Caco-2 (cell line): ENCODE measurements around the gene NPFF. TPM values are rescaled to one million over a fixed set of nuclear protein-coding genes. Genes with fewer than 3 reads are reported as not detected.

Experiments used
- BruUV-seq: library from RNA; stranded (reverse); fragments of 400-500 nt; replicated peaks from 2 replicates; lab custom pipeline; 2021; lab: Mats Ljungman, UMichigan
- CTCF ChIA-PET: fragments of 300-600 bp; sonication (Branson Sonifier 250); formaldehyde crosslinking; loops from one replicate; lab custom pipeline; 2022; ENCODE audit warnings: antibody characterized with exemption; lab: Charles Lee
- POLR2A ChIA-PET: fragments of 300-600 bp; sonication (Branson Sonifier 250); formaldehyde crosslinking; loops from one replicate; lab custom pipeline; 2022; ENCODE audit warnings: antibody characterized with exemption; lab: Charles Lee
- DNase-seq, 2 experiments: peaks; one replicate each; pipeline versions ENCODE4 v3.0.0 to v3.0.0-alpha.2; 2020 to 2022
- H3K27me3 ChIP-seq: replicated peaks from 2 replicates; pipeline ENCODE4 v1.6.0; 2011; ENCODE audit warnings: low read length; ENCODE audit not compliant: control insufficient read depth, insufficient read depth
- H3K36me3 ChIP-seq: 2 replicates; pipeline ENCODE4 v1.5.1; 2011; ENCODE audit warnings: low read length; ENCODE audit not compliant: control insufficient read depth, insufficient read depth
- H3K4me1 ChIP-seq: fragments of 250-450 bp; sonication (Bioruptor Pico); 2 replicates; pipeline ENCODE4 v1.5.1; 2020; ENCODE audit warnings: mild to moderate bottlenecking
- H3K4me3 ChIP-seq: 2 replicates; pipeline ENCODE4 v1.5.1; 2011; ENCODE audit warnings: low read depth, mild to moderate bottlenecking, control low read depth, low read length
- H3K9me3 ChIP-seq: fragments of 250-450 bp; sonication (Bioruptor Pico); 2 replicates; pipeline ENCODE4 v1.5.1; 2020; ENCODE audit warnings: mild to moderate bottlenecking, moderate library complexity
- H3K27ac Mint-ChIP-seq: one replicate; pipeline ENCODE4 v1.8.0; 2022; ENCODE audit warnings: mixed read lengths; ENCODE audit not compliant: unreplicated experiment
- H3K27me3 Mint-ChIP-seq: one replicate; pipeline ENCODE4 v1.8.0; 2022; ENCODE audit warnings: mixed read lengths; ENCODE audit not compliant: insufficient read depth, unreplicated experiment
- H3K36me3 Mint-ChIP-seq: one replicate; pipeline ENCODE4 v1.8.0; 2022; ENCODE audit warnings: mild to moderate bottlenecking, mixed read lengths; ENCODE audit not compliant: insufficient read depth, unreplicated experiment
- H3K4me1 Mint-ChIP-seq: one replicate; pipeline ENCODE4 v1.8.0; 2022; ENCODE audit warnings: low read depth, mixed read lengths; ENCODE audit not compliant: unreplicated experiment
- H3K4me3 Mint-ChIP-seq: one replicate; pipeline ENCODE4 v1.8.0; 2022; ENCODE audit warnings: mild to moderate bottlenecking, moderate library complexity, mixed read lengths; ENCODE audit not compliant: unreplicated experiment
- H3K9me3 Mint-ChIP-seq: one replicate; pipeline ENCODE4 v1.8.0; 2022; ENCODE audit warnings: mixed read lengths; ENCODE audit not compliant: unreplicated experiment
- intact Hi-C: fragments of 100-400 bp; cut with micrococcal nuclease; formaldehyde crosslinking; loops from one replicate; pipeline ENCODE4 v1.10.0; 2022; ENCODE audit not compliant: unreplicated experiment
- total RNA-seq: library from RNA; stranded (reverse); gene quantifications from 2 replicates; pipeline ENCODE4 v1.2.3, GENCODE V29; 2022
- TF ChIP-seq, protein P1 (sequence below), 2 experiments: fragments of 200-600 bp in 1 of 2; IDR thresholded peaks; 1 replicate in 1 of 2; 2 replicates in 1 of 2; pipeline versions ENCODE4 v1.5.1 to v1.8.0; 2011 to 2022; ENCODE audit warnings: antibody characterized with exemption in 1 of 2, control low read depth in 1 of 2, inconsistent platforms in 1 of 2, low read depth in 1 of 2, low read length in 1 of 2, mild to moderate bottlenecking in 1 of 2, moderate library complexity in 1 of 2; ENCODE audit not compliant: insufficient read depth in 1 of 2, severe bottlenecking in 1 of 2, unreplicated experiment in 1 of 2

NPFF gene
- total RNA-seq, 1 experiment from 2014 or later = 2.4 TPM

DNA sequence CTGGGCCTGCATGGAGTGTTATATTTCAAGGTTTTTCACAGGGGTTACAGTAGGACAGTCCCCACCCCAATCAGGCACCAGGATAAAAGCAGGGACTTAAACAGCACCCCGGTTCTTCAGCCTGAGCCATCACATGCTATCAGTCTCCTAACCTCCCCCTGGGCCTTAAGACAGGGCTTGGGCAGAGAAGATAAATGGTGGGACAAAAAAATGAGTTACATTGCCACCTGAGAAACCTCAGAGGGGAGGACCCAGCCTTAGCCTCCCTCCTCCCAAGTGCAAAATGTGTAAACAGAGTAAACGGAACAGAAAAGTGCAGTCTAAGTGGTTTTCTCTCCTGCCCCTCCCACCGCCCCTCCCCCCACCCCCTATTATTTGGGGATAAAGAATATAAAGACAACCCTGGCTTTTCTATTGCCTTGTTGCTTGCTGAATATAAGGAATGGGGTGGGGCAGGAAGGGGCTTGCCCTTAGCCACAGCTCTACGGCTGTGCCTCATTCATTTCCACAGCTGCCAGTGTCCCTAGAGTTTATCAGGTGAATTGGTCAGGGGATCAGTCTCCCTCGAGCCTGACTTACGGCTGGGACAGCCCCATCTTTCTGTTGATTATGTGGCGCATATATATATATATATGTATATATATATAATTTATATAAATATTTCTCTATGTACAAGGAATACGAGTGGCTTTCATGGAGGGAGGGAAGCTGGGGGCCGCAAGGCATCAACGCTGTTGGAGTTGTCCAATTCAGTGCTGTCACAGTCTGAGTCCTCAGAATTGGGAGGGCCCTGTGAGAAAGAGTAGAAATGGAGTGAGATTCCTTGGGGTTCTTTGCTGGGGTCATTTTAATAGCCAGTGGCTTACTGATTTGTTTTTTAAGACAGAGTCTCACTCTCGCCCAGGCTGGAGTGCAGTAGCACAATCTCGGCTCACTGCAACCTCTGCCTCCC is 26.5 kb downstream of the NPFF start:
- peak in 1 of 2 experiments; percentile 9 for DNase-seq
- Mint-ChIP-seq H3K9me3 (no peaks in the 10 kb centered on the region), H3K36me3 (peaks cover 98% of the 10 kb centered on the region), H3K4me1 (no peaks in the 10 kb centered on the region), H3K4me3 (no peak overlapping the region), H3K27me3 (no peaks in the 10 kb centered on the region), H3K27ac (no peak overlapping the region)
- ChIA-PET CTCF (interaction anchor here (1.3 to 1.8 kb wide), 3 partner anchors 12 to 160 kb away, joined by 7 read pairs; partner anchors contain the start of gene AAAS), POLR2A (interaction anchor here (1.3 kb wide), 1 partner anchor 20 kb away, joined by 6 read pairs; the partner anchor contains the start of gene TARBP2)
- no TSS peak for BruUV-seq
- no peaks in the 10 kb centered on the region for H3K27me3 ChIP-seq
- TF ChIP-seq, protein P1, sequence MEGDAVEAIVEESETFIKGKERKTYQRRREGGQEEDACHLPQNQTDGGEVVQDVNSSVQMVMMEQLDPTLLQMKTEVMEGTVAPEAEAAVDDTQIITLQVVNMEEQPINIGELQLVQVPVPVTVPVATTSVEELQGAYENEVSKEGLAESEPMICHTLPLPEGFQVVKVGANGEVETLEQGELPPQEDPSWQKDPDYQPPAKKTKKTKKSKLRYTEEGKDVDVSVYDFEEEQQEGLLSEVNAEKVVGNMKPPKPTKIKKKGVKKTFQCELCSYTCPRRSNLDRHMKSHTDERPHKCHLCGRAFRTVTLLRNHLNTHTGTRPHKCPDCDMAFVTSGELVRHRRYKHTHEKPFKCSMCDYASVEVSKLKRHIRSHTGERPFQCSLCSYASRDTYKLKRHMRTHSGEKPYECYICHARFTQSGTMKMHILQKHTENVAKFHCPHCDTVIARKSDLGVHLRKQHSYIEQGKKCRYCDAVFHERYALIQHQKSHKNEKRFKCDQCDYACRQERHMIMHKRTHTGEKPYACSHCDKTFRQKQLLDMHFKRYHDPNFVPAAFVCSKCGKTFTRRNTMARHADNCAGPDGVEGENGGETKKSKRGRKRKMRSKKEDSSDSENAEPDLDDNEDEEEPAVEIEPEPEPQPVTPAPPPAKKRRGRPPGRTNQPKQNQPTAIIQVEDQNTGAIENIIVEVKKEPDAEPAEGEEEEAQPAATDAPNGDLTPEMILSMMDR (IDR thresholded peaks at IDR 0.05; ENCODE audit: insufficient read depth in 1 of 2, low read depth in 1 of 2, low read length in 1 of 2, severe bottlenecking in 1 of 2, unreplicated experiment in 1 of 2) = no peak
- H3K4me1 ChIP-seq = no peaks in the 10 kb centered on the region
- no peaks in the 10 kb centered on the region for H3K9me3 ChIP-seq
- no peak overlapping the region for H3K4me3 ChIP-seq
- H3K36me3 ChIP-seq = peaks cover 8% of the 10 kb centered on the region
- intact Hi-C loops = no loop called here

DNA sequence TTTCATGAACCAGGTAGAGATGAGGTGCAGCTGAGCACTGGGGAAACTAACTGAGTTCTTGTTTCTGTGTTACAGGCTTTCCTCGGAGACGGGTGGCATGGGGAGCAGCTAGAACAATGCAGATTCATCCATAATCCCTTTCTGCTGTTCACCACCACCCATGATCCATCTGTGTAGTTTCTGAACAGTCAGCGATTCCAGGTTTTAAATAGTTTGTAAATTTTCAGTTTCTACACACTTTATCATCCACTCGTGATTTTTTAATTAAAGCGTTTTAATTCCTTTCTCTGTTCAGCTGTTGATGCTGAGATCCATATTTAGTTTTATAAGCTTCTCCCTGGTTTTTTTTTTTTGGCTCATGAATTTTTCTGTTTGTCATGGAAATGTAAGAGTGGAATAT is 28.0 kb downstream of the NPFF start:
- Histone ChIP-seq H3K27me3 (no peaks in the 10 kb centered on the region), H3K4me3 (no peak overlapping the region), H3K36me3 (peaks cover 10% of the 10 kb centered on the region), H3K9me3 (no peaks in the 10 kb centered on the region), H3K4me1 (no peaks in the 10 kb centered on the region)
- BruUV-seq = no TSS peak
- Mint-ChIP-seq H3K4me1 (peaks cover 7% of the 10 kb centered on the region), H3K27ac (no peak overlapping the region), H3K9me3 (no peaks in the 10 kb centered on the region), H3K27me3 (no peaks in the 10 kb centered on the region), H3K4me3 (no peak overlapping the region), H3K36me3 (peaks cover 98% of the 10 kb centered on the region)
- TF ChIP-seq, protein P1 (IDR thresholded peaks at IDR 0.05; ENCODE audit: insufficient read depth in 1 of 2, low read depth in 1 of 2, low read length in 1 of 2, severe bottlenecking in 1 of 2, unreplicated experiment in 1 of 2) = no peak
- intact Hi-C loops = no loop called here
- no peak for DNase-seq
- ChIA-PET CTCF (no interaction called here), POLR2A (interaction anchor here (0.6 kb wide), 1 partner anchor 146 kb away, joined by 3 read pairs; no protein-coding TSS in a partner anchor)

DNA sequence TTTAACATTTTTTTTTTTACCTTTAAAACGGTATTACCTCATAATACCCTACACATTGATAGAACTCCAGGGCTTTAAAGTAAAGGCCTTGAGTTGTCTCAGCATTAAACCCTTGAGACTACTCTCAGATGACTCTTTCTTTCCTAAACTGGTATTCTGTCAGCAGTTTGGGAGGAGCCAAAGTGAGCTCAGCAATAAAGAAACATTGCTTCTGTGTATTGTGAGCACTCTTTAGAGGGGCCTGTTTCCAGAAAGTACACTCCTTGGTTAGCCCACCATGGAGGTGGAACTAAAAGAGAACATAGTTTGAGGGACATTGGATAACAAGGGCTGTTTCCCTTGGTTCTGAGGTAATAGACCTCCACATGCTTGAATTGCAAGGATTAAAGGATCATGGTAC is 28.4 kb downstream of the NPFF start:
- Histone ChIP-seq H3K27me3 (no peaks in the 10 kb centered on the region), H3K36me3 (peaks cover 10% of the 10 kb centered on the region), H3K4me3 (no peak overlapping the region), H3K4me1 (no peaks in the 10 kb centered on the region), H3K9me3 (no peaks in the 10 kb centered on the region)
- Mint-ChIP-seq H3K4me3 (no peak overlapping the region), H3K36me3 (peaks cover 98% of the 10 kb centered on the region), H3K4me1 (peaks cover 7% of the 10 kb centered on the region), H3K27ac (no peak overlapping the region), H3K9me3 (no peaks in the 10 kb centered on the region), H3K27me3 (no peaks in the 10 kb centered on the region)
- CTCF ChIA-PET = no interaction called here
- DNase-seq = no peak
- TF ChIP-seq, protein P1 (IDR thresholded peaks at IDR 0.05; ENCODE audit: insufficient read depth in 1 of 2, low read depth in 1 of 2, low read length in 1 of 2, severe bottlenecking in 1 of 2, unreplicated experiment in 1 of 2) = no peak
- no TSS peak for BruUV-seq
- intact Hi-C loops = no loop called here
- POLR2A ChIA-PET = no interaction called here
